ENCODE results near the gene HDAC10. TPM values are rescaled to one million over a fixed set of nuclear protein-coding genes. Genes with fewer than 3 reads are reported as not detected.

HDAC10 gene, protein sequence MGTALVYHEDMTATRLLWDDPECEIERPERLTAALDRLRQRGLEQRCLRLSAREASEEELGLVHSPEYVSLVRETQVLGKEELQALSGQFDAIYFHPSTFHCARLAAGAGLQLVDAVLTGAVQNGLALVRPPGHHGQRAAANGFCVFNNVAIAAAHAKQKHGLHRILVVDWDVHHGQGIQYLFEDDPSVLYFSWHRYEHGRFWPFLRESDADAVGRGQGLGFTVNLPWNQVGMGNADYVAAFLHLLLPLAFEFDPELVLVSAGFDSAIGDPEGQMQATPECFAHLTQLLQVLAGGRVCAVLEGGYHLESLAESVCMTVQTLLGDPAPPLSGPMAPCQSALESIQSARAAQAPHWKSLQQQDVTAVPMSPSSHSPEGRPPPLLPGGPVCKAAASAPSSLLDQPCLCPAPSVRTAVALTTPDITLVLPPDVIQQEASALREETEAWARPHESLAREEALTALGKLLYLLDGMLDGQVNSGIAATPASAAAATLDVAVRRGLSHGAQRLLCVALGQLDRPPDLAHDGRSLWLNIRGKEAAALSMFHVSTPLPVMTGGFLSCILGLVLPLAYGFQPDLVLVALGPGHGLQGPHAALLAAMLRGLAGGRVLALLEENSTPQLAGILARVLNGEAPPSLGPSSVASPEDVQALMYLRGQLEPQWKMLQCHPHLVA
- 30.9 TPM for total RNA-seq

DNA sequence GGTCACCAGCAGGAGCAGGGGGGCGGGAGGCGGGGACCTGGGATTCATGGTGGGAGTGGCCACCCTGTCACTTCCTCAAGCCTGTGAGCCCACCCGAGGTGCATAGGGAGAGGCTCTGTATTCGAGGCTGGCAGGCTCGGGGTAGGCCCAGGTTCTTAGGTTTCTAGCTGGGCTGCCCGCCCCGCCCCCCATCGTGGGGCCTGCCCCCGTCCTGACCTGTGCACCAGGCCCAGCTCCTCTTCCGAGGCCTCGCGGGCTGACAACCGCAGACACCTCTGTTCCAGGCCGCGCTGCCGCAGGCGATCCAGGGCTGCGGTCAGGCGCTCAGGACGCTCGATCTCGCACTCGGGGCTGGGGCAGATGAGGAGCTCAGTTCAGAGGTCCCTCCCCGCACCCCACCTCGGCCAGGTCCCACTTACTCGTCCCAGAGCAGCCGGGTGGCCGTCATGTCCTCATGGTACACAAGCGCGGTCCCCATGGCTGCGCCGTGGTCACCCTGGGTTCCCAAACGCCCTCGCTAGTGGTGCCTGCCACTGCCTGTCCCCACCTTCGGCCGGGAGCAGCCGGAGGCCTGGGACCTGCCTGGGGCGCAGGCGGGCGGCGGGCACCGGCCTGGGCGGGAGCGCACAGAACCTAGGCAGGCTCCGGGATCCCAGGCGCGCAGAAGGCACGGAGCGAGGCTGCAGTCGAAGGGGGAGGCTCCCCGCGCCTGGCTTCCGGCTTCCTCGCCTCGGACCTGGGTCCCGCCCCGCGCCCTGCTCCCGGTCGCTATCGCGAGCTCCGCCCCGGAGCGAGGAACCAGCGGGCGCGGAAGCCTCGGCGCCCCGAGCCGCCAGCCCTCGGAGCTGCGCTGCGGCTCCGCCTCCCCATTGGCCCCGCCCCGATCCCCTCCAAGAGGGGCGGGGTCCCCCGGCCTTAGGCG, at the start of gene HDAC10:
Gene HDAC10, minus strand, starts transcription at position 711 of the 922 bp plus-strand sequence. Its CDS starts 233 bp downstream, at position 478.

DNA sequence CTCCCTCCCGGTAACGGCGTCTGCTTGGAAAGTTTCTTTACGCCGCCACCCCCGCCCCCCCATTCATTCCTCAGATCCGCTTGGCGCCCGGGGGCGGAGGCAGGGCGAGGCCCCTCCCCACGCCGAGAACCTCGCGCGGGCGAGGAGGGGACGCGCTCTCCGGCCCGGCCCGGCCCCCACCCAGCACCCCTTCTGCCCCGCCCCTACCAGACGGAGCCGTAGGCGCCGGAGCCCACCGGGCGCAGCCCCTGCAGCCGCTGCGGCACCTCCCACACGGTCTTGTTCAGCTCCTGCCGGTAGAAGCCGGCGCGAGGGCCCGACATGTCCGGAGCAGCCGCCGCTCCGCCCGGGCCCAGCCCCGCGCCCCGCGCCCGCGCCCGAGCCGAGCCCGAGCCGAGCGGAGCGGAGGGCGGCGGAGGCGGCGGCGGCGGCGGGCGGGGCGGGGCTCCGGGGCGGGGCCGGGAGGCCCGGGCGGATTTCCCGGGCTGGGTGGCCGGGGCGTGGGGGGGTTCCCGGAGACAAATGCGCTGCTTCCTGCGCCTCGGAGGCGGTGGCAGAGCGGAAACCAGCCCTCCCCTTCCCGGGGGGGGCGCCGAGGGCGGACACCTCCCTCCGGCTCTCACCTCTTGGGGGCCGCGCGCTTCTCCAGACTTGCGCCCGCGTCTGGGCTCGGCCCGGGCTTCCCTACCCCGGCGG, 19.1 kb upstream of the HDAC10 start, which contains the start of gene MAPK11:
Gene MAPK11, minus strand, starts transcription at position 411 of the 696 bp plus-strand sequence. Its CDS starts 88 bp downstream, at position 323.

DNA sequence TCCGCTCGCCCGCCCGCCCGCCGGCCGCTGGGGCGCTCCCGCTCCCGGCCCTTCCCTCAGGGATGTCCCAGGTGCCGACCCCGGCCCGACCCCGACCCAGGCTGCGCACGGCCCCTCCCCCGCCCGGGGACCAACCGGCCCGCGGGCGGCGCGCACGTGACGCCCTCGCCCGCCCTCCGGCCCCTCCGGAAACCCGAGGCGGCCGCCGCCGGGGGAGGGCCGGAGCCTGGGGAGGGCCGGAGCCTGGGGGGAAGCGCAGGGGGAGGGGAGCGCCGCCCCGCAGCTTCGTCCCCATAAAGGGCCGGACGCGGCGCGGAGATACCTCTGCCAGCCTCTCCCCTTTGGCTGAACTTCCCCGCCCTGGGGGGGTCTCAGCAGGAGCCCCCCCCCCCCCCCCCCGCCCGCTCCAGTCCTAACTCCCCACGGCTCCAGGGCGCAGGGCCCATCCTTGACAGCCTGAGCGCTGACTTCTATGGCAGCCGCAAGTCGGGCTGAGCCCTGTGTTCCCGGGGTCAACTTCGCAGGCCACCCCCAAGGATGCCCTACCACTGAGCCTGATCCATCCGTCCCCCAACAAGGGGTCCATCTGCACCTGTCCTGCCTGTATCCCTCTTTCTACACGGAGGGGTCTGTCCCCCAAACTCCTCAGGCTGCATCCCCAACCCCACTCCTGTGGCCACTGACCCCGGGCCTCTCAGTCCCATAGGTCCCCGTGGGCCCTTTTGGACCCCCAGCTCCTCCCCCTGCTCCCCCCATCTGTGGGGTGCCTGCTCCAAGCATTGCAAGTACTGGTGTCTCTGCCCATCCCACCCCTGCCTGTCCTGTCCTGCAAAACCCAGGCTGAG, 10.8 kb upstream of the HDAC10 start, which contains the start of gene MAPK12:
Gene MAPK12, minus strand, starts transcription at position 69 of the 845 bp plus-strand sequence. CDS start 174 bp downstream, outside the sequence.

DNA sequence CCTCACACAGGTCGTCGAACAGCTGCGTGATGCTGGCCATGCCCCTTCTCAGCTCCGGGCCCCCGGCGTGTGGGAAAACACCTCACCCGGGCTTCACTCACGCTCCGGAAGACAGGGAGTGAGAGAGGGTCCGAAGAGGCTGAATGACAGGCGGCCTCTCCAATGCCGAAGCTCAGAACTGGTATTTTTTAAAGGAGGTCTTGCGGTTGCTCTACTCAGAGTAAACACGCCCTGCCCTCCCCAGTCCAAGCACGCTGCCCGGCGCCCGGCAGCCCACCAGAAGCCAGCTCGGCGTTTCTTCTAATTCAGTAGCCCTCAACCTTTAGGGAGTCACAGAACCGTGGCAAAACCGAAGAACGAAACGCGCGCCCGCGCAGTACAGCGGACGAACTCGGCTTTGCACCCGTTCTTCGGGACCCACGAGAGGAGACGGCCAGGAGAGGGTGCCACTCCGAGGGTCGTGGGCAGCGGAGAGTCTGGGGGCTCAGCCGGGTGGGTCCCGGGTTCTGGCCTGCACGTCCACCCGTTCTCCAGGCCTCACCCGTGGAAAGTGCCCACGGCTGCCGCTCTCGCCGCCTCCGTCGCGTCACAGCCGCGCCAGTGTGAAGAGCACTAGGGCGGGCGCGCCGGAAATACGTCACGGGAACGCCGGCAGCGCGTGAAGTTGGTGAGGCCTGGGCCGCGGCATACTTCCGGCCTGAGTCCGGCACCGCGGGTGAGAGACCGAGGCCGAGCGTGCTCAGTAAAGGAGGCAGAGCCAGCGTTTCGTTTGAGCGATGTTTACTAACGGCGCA, 6.4 kb downstream of the HDAC10 start, which contains the start of gene TUBGCP6:
Gene TUBGCP6, minus strand, starts transcription at position 604 of the 794 bp plus-strand sequence. Its CDS starts 564 bp downstream, at position 40.

DNA sequence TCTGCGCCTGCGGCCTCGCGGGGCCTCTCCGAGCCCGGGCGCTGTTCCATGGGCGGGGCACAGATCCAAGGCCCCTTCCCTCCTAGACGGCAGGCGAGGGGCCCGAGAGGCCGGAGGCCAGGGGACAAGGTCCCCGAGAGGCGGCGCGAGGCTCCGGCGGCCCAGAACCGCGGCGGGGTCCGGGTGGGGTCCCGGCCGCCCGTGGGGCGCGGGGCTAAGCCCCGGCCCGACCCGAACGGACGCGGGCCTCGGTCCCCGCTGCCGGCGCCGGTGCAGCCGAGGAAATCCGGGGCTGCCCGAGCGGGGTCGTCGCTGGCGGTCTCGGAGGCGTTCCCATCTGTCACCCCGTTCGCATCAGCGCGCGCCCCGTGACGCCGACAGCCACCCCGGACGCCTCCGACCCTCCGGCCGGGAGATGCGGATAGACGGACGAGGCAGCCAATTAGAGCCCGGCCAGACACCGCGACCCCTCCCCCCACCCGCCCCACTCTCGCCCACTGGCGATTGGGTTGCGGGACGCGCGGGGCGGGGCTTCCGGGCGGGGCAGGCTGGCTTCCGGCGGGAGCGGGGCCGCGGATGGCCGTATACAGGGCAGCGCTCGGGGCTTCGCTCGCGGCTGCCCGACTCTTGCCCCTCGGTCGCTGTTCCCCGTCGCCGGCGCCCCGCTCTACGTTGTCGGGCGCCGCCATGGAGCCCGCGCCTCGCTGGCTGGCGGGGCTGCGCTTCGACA, 50.4 kb downstream of the HDAC10 start, which contains the start of gene SELENOO:
Gene SELENOO, plus strand, starts transcription at position 551 of the 730 bp plus-strand sequence. Its CDS starts 26 bp downstream, at position 577.

Other genes starting within 250 kb of the HDAC10 start
- 0.55 TPM for gene IL17REL, start 238.5 kb downstream of the HDAC10 start, total RNA-seq
- not detected for gene TTLL8, start 193.0 kb downstream of the HDAC10 start, total RNA-seq
- gene MLC1, start 165.8 kb downstream of the HDAC10 start, total RNA-seq = 7.2 TPM
- 5.6 TPM for gene MOV10L1, start 161.3 kb downstream of the HDAC10 start, total RNA-seq
- 2.4 TPM for gene PANX2, start 80.5 kb downstream of the HDAC10 start, total RNA-seq
- gene TRABD, start 65.4 kb downstream of the HDAC10 start, total RNA-seq = 17.3 TPM
- gene SELENOO, start 50.3 kb downstream of the HDAC10 start, total RNA-seq = 17.5 TPM
- gene TUBGCP6, start 6.2 kb downstream of the HDAC10 start, total RNA-seq = 65.6 TPM
- 18.9 TPM for gene MAPK12, start 10.4 kb upstream of the HDAC10 start, total RNA-seq
- gene MAPK11, start 19.1 kb upstream of the HDAC10 start, total RNA-seq = 7.6 TPM
- gene PLXNB2, start 56.4 kb upstream of the HDAC10 start, total RNA-seq = 169 TPM
- 16.9 TPM for gene DENND6B, start 75.7 kb upstream of the HDAC10 start, total RNA-seq
- gene PPP6R2, start 92.1 kb upstream of the HDAC10 start, total RNA-seq = 56.1 TPM
- 67.3 TPM for gene SBF1, start 223.8 kb upstream of the HDAC10 start, total RNA-seq
- gene ADM2, start 230.3 kb upstream of the HDAC10 start, total RNA-seq = 1.5 TPM
- gene MIOX, start 235.6 kb upstream of the HDAC10 start, total RNA-seq = not detected

Data from camera-type eye (tissue), 1 donor.